HG03558 (cell line): ENCODE measurements around the gene VSIR.

Source experiments
- ATAC-seq: cut with Tn5 transposase; IDR thresholded peaks from one replicate; pipeline ENCODE4 v1.9.1; 2021; ENCODE audit warnings: moderate number of reproducible peaks; ENCODE audit not compliant: unreplicated experiment; ENCODE audit errors: extremely low read depth

VSIR gene

DNA sequence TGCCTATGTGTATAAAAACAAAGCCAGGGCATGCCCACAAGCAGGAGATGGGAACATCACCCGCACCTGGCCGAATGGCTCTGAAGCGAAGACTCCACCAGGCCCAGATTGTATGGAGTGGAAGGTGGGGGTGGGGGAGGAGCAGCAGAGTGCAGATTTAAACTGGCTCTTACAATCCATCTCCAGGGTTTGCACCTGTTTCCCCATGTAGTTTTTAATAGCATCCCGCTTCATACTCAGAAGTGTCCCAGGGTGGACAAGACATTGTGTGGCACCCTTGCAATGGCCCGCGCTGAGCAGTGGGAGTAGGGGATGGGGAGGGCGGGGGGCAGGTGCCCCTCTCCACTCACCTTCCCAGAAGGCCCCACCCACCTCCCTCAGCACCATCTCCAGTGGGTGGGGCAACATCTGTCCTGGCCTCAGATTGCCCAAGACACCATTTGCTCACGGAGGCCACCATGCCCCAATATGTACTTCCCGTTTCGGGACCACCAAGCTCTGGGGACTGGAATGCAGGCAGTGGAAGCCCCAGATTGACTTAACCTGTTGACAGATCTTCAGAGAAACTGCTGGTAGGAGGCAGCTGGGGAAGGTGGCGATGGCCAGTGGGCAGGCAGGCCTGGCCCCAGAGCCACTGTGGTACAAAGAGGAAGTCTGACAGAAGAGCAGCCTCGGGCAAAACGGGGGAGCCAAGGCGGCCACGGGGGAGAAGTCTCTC, 23.0 kb downstream of the VSIR start:
- no peak for ATAC-seq

DNA sequence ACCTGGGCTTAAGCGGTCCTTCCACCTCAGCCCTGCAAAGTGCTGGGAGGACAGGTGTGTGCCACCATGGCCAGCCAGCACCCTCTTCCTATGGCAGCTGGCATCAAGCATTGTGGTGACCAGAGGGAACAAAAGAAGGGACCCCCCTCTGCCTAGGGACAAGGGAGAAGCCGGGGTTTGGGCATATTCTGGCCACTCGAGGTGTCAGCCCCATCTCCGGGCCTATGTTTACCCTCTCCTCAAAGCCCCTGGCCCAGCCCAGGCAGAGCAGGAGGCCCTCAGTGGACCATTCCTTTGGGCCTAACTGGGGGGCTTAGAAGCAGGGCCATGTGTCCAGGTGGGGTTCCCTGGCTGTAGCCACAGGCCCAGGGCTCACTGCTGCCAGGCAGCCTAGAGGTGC, 23.9 kb downstream of the VSIR start:
- ATAC-seq = no peak

DNA sequence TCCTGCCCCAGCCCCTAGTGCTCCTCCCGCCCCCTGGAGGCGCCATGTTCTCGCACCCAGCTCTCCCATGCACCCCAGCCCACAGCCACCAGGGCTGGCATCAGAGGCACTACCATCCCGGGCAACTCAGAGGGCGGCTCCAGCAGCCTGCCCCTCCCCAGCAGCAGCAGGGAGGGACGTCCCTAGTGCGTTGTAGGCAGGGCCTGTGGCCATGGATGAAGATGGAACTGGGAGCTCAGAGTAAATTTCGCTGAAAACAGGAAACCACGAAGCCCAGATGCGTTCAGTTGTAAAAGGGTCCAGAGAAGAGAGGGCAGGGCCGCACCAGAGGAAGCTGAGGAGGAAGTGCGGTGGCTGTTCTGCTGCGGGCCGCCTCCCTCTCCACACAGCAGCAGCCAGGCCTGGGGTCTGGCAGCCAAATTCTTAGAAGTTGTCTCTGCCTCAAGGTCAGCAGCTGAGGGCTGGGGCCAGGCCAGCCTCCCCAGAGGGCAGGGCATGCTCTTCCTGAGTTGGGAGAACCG, 24.6 kb downstream of the VSIR start:
- ATAC-seq = no peak

DNA sequence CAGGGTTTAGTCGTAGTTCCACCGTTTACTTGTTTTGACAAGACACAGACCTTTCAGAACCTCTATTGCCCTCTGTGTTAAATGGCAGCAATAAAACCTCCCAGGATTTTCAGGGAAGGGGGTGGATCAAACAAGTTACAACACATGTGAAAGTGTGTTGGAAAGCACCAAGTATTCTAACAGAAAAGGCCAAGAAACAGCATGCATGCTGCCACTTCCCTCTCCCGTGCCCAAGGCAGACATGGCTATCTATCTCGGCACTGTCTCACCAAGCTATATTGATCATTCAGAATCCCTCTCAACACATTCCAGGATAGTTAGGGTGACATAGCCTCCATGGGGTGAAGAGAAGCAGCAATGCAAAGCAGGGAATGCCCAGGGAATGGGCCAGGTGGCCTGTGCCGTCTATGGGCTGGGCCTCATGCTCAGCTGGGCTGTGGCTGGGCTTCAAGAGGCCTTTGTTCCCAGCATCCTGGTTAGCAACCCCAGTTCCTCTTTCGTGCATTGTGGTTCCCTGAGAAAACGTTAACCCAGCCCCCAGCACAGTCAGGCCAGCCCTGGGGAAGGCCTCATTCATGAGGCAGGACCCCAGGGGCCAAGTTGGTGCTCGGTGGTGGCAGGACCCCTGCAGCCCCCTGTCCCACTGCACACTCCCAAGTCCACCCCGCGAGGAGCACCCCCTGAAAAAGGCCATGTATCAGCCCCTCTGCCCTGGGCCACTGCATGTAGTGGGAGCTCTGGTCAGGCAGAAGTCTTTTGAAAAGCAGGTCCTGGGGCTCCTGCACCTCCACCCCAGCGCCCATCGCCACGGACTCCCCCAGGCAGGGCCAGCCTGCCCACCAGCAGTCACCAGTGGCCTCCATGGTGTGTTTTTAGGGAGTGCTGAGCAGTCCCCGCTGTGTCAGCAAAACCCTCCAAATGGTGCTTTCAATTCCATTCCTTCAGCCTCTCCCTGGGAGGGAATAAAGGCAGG, 25.5 kb downstream of the VSIR start:
- no peak for ATAC-seq

DNA sequence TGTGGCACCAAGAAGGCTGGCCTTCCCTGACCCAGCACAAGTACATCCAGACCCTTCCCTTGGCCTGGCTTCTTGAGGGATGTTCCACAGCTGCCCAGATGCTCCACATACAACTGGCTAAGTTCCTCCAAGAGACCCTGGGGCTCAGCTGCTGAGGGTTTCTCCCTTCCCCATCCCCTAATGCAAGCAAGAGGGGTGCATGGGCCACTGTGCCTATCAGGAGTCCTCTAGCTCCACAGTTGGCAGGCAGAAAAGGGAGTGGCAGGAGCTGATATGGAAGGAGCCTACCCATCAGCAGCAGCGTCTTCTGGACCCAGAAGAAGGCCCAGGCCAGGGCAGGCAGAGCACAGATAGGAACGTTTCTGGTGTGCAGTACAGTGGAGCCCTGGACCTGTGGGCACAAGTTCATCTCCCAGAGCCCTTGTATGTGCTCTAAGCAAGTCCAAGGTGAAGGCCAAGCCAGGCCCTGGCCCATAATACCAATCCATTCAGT, 26.2 kb downstream of the VSIR start:
- ATAC-seq = no peak

DNA sequence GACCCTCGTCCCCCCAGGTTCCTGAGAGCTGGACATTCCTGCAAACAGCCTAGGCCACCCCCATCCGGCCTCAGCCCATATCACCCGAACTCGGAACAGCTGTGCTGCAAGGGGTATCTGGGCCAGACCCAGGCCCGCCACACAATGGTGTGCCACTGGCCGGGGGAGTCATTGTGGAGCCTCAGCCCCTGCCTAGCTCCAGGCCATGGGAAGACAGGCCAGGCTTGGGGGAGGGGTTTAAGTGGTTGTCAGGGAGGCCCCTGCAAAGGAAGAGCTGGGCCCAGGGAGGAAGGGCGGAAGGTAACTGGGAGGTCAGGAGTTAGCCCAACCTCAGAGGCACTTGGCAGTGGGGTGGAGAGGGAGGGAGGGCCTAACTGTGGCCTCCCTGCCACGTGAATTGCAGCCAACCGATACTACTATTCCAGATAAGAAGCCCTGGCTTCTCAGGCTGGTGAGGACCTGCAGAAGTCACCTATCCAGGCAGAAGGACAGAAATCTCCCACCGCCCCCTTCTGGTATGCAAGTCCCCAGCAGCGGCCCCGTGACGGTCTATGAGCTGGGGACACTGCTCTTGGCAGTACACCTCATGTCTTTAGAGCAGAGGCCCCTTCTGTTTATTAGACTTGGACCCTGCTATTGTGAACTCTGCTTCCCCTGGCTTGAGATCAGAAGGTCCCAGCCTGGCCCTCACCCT, 26.8 kb downstream of the VSIR start:
- no peak for ATAC-seq

DNA sequence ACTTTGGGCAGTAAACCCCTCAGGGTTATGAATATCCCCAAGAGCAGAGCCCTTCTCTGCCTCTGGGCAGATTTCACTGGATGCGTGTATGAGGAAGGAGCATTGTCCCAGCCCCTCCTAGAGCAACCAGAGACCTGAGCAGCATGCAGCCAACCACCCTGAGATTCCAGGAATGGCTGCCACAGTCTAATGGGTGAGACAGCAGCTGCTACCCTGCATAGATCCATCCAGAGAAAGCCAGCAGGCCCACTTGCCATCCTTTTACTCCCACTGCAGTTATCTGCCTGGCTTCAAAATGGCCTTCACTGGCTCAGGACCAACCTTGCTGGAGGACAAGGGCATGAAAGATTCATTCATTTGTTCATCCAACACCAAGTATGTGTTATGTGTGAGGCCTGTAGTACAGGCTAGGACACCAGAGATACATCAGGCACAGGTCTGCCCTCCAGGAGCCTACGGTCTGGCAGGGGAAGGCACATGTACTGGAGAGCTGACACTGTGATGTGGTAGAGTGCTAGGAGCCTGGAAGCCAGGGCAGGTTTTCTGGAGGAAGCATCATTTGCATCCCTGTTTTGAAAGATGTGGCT, 27.6 kb downstream of the VSIR start:
- no peak for ATAC-seq

DNA sequence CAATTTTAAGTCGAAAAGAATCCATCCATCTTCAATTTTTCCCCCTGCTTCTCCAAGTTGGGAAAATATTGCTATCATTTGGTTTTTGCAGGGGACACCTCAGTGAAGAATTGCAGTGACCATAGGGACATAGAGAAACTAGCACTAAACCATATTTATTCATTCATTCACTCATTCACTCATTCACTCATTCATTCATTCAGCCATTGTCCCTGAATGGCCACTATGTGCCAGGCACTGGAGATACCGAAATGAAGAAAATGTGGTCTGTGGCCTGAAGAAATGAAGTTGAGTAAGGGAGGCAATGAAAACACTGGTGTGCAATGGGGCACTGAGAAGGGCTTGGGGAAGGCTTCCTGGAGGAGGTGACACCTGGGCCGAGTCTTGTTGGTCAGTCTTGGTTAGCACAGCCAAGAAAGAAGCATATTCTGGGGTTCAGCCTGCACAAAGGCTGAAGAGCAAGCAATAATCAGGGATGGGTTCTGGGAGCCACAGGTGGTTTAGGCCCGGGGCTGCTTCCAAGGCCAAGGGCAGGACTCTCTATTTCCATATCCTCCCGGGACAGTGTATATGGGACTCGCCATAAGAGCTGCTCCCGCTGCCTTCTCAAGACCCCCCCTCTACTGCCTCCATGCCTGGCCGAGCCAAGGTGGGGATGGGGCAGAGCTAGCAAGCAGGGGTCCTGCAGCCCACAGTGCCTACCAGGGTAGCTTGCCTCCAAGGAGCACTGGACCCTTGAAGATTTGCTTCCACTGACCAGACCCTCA, 28.2 kb downstream of the VSIR start:
- no peak for ATAC-seq

DNA sequence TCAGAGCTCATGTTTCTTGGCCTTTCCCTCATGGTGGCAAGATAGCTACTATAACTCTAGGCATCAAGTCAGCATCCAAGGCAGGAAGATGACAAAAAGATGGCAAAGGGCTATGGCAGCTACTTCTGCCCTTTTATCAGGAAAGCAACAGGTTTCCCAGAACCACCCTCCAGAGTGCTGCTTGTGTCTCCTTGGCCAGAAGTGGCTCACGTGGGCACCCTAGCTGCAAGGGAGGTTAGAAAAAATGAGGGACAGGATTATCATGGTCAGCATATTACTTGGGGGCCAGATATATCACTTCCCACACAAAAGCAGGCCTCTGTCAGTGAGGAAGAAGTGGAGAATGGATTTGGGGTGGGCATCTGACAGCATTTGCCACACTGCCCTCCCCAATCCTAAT, 29.5 kb downstream of the VSIR start:
- ATAC-seq = no peak

DNA sequence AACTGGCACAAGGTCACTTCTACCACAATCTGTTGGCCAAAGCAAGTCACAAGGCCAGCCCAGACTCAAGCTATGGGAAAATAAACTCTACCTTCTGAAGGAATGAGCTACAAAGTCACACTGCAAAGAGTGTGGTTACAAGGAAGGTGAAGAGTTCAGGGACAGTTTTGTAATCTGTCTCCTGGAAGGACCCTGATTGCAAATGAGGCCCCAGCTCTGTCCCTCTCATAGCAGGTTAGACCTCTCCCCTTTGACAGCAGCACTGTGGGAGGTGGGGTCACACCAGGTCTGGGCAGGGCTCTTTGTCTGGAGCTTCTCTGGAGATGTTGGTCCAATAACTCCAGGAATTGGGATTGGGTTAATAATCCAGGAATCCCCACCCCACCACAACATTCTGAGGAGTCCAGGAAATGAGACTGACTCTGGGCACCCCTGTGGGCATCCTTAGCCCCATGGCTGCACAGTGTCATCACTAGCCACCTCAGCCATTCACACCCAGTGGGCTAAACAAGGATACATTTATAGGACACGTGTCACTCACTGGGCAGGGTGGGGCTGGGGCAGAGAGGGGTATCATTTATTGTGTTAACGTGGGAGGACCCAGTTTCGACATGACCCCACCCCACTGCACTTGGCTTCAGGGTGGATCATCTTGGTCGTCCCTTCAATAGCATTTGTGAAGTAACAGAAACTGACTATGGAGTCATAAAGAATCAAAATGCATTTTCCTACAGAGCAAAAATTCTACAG, 30.1 kb downstream of the VSIR start:
- no peak for ATAC-seq

DNA sequence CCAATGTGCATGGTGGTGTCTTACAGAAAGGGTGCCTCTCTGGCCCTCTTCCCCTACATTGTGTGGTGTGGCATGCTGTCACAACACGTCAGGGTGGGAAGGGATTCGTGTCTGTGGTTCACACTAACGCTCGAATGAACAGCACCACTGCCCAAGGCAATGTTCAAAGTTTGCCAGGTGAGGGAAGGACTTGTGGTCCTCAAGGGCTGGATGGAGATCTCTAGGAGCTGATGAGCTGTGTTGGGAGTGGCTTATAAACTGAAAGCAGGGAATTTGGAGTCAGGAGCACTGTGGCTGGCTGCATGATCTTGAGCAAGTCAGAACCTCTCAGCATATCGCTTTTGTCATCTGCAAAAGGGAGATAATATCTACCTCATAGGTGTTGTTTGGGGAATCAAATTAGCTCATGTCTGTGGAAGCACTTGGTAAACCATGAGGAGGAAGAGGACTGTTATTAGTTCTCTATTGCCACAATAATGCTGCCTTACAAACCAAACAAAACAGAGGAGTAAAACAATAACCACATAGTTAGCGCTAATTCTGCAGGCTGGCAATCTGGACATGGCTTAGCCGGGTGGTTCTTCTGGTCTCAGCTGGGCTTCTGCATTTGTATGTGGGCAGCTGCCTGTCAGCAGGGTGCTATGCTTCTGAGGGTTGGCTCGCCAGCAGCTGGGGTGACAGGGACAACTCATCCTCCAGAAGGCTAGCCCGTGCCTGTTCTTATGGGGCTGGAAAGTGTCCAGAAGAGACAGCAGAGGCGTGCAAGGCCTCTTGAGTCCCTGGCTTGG, 30.8 kb downstream of the VSIR start:
- ATAC-seq = no peak

DNA sequence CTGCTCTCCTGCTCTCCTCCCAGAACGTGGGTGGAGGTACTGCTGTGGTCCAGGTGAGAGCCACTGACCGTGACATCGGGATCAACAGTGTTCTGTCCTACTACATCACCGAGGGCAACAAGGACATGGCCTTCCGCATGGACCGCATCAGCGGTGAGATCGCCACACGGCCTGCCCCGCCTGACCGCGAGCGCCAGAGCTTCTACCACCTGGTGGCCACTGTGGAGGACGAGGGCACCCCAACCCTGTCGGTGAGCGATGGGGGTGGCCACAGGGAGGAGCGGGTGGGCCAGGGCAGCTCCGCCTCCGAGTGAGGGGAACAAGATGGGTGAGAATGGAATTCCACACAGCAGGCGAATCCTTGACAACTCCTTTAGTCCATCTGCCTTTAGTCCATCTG, 31.6 kb downstream of the VSIR start:
- no peak for ATAC-seq

DNA sequence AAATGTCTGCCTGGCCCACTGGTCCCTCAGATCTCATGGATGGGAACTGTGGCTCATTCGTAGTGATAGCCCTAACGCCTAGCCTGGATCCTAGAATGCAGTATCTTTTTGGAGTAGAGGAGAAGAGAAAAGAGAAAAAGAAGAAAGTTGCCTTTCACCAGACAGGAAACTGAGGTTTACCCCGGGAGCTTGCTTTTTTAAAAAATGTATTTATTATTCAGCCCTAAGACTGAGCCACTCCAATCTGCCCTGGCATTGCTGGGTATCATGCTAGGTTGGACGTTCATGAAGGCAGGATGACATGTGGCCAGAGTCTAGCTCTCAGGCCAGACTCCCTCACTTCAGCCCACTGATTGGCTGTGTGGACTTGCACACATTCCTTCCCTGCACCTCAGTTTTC, 32.3 kb downstream of the VSIR start:
- ATAC-seq = no peak

DNA sequence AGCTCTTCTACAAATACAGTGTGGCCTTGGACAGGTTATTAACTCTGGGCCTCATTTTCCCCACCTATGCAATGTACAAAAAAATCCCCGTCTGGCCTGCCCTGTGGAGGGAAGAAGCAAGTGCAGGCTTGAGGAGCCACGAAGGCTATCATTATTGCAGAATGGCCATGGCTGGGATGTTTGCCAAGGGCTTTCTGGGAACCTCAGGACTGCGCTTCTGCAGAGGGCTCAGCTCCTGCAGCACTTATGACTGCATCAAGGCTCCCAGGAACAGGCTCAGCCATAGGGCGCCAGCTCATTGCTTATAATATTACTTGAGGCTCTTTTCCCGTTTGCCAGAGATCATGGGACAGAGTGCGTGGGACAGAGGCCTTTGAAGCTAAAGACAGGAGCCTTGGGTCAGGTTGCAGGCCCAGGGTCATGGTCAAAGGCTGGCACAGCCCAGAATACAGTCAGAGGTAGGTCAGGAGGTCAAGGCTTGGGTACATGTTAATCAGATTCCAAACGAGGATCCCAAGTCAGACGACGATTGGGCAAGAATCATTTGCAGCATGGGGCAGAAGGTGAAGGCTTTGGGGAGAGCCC, 33.2 kb downstream of the VSIR start:
- no peak for ATAC-seq

DNA sequence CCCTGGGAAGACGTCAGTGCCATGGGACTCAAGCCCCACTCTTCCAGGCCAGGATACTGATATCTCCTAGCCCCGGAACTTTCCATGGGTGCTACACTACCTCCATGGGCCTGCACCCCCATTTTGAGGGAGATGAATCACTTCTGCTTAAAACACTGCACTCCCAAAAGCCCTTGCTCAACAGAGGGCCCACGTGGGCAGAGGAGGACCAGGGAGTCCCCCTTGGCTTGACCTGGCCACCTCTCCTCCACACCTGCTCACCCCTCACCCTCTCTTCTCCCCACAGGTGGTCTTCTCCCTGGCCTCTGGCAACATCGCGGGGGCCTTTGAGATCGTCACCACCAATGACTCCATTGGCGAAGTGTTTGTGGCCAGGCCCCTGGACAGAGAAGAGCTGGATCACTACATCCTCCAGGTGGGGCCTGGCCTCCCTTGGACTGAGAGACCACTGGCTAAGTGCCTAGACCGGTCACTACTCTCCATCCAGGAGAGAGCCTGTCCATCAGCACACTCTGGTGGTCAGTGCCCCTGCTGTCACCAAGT, 33.9 kb downstream of the VSIR start:
- no peak for ATAC-seq

DNA sequence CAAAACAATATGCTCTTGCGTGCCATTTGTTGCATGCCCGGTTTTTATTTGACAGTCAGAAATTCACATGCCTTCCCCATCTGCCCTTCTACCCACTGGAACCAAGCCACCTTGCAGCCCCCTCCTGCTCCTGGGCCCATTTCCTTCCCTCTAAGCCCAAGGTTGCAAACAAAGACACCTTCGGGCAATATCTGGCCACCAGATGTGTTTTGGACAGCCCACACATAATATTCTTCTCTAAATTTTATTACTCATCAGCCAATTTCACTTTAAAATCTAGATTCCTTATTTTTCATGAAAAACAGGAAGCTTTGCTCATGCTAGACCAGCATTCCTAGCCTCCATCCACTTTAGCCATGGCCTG, 35.5 kb downstream of the VSIR start:
- no peak for ATAC-seq

DNA sequence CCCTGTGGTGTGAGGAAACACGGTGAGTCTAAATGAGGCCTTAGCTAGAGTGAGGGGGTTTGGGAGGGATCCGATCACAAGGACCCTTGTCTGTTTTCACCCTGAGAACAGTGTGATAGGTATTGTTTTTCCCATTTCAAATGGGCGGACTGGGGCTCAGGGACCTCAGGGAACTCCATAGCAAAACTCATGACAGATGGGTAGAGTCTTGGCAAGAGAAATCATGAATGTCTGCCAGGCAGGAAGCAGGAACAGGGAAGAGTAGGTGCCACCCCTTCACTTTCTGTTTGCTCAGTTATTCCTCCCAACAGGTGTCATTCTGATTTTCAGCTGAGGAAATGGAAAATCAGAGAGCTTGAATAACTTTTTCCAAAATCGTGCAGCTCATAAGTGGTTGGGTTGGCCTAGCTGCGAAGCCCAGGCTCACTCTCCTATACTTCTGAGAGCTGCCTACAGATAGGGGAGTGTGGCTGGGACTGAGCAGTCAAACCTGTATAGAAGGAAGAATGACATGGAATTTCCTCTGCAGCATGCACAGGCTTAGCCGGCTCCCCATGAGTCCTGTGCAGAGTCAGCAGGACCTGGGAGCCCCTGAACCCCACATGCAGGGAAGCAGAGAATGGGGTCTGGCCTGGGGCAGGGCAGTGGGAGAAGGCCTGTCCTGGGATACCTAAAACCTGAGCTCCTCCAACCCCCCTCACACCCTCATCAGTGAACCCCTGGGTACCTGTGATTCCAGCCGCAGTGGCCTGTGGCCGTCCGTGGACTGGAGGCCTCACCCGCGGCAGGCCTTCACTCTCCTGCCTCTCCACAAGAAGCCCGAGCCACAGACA, 36.1 kb downstream of the VSIR start:
- no peak for ATAC-seq
